Amniotic stem cell (primary cell): Measurements from ENCODE around the gene FOXO4.

Source experiments
- DNase-seq: peaks from one replicate; lab custom pipeline; 2025; lab: John Stamatoyannopoulos, UW

FOXO4 gene

DNA sequence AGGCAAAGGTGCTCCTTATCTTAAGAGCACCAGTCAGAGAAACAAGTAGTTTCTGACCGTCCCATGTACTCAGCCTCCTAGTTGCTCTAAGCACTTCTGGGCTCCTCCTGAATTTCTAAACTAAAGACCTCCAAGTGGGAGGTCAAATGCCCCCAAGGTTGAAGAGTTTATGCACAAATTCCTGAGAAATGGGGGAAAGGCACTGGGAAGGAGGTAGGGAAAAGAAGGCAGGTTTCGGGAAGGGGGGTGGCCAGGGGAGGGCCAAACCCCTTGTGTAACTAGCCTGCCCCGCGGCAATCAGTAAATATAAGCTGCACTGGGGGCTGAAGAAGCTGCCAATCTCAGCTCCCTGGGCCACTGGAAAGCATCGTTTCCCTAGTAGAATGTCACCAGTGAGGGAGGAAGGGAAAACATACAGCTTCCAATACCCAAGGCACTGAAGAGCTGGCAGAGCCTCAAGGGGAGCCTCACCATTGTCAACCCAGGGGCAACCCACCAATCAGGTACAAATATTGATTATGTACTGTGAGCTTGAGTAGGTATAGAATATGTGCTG is 3.4 kb downstream of the FOXO4 start:
- no peak for DNase-seq

DNA sequence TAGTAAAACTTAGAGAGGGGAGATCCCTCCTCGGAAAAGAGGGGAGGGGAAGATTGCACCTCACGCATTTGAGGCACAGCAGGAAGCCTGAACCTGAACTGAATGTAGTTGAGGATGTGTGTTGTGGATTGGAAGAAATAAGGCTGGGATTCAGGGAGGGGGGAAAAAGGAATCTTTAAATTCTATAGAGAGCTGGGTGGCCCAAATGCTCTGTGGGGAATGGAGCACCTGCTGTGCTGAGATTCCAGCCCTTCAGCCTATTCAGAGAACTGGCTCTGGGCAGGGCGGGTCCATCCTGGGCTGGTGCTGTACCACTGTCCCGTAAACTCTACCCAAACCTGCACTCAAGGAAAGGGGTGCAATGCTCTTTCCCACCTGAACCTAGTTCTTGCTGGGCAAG is 4.1 kb downstream of the FOXO4 start:
- no peak for DNase-seq

- no peak for DNase-seq
These were observed 5.2 kb downstream of the FOXO4 start for GRCh38 chrX:71100581-71101505.

- DNase-seq = no peak
These were observed 6.6 kb downstream of the FOXO4 start for GRCh38 chrX:71102292-71102691.

GRCh38 chrX:71103110-71103983 is 7.7 kb downstream of the FOXO4 start:
- no peak for DNase-seq

DNA sequence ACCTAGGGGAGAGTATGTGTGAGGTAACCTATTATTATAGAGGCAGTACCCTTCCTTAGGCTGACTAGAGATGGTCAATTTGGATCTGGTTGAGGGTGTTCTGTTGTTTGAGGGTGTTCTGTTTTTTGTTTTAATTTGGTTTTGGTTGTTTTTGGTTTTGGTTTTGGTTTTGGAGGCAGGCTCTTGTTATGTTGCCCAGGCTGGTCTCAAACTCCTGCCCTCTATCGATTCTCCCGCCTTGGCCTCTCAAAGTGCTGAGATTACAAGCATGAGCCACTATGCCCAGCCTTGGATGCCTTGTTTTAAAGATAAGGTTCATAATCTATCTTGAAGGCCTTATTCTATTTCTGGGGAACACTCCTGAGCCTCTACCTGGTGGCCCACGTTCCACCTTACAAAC is 10.0 kb downstream of the FOXO4 start:
- DNase-seq = no peak

DNA sequence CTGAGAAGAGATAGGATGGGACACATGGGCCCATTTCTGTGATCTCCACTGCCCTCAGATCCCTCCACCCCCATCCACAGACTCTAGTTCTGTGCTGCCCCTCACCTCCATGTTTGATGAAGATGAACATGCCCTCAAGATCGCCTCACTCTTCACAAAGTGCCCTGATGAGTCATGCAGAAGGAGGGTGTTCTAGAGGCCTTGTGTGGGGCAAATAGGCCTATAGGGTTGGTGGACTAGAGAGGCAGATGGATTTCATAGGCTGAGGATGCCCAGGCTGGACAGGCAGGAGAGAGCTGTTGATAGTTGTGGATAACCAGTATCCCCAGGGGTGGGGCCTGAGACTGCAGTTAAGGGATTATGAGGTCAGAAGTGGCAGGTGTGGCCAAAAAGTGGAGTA is 10.8 kb downstream of the FOXO4 start, which contains the start of gene CXorf65:
Gene CXorf65 (minus strand): TSS at position 314 of the 400 bp plus-strand sequence. CDS start 184 bp downstream, at position 130.
- DNase-seq = no peak

- no peak for DNase-seq
These were observed 11.6 kb downstream of the FOXO4 start for GRCh38 chrX:71107245-71107644.

- DNase-seq = no peak
These were observed 12.2 kb downstream of the FOXO4 start for GRCh38 chrX:71107762-71108360.

GRCh38 chrX:71109051-71109450 is 13.4 kb downstream of the FOXO4 start:
- DNase-seq = no peak

GRCh38 chrX:71111141-71111843 is 15.6 kb downstream of the FOXO4 start, which contains the start of gene IL2RG:
Gene IL2RG (minus strand): TSS chrX:71111577. CDS start chrX:71111539, 38 bp downstream.
- no peak for DNase-seq

DNA sequence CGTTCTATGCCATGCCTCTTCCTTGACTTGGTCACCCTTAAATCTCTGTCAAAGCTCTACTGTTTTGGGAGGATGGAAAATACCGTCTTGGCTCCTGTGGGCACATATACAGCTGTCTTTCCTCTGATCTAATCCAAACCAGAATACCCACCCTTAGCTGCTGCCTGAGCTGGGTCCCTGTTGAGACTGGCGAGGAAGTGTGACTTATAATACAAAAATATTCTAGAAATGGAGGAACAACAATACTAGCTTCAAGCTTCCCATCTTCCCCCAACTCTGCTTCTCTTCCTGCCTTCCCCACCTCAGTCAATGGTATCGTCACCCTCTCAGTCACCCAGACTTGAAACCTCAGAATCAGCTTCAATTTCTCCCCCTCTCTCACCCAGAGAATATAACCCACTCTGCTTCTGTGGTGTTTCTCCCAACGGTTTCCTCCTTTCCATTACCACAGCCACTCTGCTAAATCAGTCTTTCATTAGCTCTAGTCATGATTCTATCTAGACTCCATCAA is 16.3 kb downstream of the FOXO4 start:
- no peak for DNase-seq

DNA sequence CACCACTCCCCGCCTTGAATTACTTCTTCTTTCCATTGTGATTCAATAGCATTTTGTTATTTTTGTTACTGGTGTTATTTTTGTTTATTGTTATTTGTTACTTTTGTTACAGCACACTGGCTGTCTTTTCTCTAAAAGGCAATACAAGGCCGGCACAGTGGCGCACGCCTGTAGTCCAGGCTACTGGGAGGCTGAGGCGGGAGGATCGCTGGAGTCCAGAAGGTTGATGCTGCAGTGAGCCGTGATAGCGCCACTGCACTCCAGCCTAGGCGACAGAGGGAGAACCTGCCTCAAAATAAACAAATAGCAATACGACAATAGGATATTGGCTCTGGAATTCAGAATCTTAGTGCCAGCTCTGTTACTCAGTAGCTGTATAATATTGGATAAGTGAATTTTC is 21.7 kb downstream of the FOXO4 start:
- DNase-seq = no peak

GRCh38 chrX:71118032-71118984 is 22.7 kb downstream of the FOXO4 start, which contains the start of gene MED12:
Gene MED12 (plus strand): TSS chrX:71118596. CDS start chrX:71118755, 159 bp downstream.
- peak; percentile 46 for DNase-seq

DNA sequence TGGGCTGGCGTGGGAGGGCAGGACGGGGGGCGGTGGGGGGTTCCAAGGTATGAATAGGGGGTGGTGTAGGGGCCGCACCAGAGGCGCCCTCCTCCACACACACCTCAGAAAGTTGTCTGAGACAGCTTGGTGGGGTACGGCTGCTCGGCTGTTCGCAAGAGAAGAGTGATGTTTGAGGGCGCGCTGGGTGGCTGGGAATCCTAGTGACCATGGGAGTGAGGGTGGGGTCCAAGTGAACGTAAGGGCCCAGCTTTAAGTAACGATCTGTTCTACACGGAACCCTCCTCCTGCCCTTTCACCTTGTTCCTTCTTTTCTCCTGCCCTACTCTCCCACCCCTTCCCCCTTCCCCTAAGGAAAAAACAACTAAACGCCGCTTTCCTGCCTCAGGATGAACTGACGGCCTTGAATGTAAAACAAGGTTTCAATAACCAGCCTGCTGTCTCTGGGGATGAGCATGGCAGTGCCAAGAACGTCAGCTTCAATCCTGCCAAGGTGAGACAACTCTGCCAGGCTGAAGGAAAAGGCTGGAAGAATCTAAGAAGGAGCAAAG is 23.4 kb downstream of the FOXO4 start:
- no peak for DNase-seq

DNA sequence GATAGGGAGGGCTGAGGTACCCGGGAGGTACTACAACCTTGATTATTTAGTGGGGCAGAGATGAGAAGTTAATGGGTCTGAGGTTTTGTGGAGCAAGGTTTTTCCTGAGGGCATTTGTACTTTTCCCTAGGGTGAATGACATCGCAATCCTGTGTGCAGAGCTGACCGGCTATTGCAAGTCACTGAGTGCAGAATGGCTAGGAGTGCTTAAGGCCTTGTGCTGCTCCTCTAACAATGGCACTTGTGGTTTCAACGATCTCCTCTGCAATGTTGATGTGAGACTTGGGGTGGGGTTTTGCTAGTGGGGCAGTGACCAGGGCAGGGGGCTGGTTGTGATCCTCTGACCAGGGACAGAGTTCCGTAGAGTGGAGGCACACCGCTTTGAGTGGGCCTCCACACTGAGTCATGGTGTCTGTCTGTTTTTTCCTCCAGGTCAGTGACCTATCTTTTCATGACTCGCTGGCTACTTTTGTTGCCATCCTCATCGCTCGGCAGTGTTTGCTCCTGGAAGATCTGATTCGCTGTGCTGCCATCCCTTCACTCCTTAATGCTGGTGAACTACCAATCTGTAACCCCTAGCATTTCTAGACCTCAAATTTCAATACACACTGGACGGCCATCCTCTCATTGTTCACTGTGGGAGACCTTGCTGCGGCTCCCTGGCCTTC is 32.6 kb downstream of the FOXO4 start:
- peak; percentile 16 for DNase-seq

DNA sequence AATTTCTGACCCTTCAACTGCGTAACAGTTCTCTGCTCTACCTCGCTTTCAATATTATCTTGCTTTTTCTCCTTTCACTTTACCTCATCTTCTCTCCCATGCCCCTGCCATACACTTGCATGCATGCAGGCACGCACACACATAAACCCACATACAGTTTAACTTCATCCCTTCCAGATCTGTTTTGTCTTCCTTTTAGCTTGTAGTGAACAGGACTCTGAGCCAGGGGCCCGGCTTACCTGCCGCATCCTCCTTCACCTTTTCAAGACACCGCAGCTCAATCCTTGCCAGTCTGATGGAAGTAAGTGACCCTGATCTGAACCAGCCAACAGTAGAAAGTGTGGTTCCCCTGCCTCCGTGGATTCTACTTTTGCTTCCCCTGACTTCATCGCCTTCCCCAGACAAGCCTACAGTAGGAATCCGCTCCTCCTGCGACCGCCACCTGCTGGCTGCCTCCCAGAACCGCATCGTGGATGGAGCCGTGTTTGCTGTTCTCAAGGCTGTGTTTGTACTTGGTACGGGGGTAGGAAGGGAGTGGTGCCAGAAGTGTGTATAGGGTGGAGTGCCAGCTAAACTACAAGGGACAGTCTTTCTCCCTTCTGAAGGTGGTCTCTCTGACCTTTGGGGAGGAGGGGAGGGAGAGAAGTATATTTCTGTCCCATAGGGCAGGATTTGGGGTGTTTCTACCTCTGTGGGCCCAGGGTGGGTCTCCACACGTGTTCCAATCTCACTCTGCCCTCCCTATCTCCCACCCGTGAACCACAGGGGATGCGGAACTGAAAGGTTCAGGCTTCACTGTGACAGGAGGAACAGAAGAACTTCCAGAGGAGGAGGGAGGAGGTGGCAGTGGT is 33.5 kb downstream of the FOXO4 start:
- peak; percentile 5 for DNase-seq

DNA sequence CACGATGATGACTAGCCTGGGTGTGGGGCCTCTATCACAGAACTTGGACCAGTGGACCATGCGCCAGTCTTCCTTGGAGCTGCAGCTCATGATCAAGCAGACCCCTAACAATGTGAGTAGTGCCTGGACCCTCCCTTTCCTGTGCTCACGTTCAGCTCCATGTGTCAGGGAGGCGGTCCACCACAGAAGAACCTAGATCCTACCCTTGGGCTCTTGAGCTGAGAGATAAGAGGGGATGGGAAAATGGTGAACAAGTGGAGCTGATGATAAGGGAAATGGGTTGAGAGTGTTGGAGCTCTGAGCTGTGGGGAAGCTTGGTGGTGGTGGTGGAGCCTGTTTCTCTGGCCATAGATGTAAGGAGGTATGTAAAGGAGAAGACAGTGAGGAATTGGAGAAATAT is 35.9 kb downstream of the FOXO4 start:
- no peak for DNase-seq
